Fibroblast of lung (primary cell): Measurements from ENCODE around the gene EDNRB. TPM values are rescaled to one million over a fixed set of nuclear protein-coding genes. Genes with fewer than 3 reads are reported as not detected.

Source experiments
- DNase-seq, 2 donors: peaks; one replicate each; pipeline versions ENCODE4 v3.0.0 to v3.0.0-alpha.2; 2010; ENCODE audit warnings: low read depth in 2 of 2
- H2AFZ ChIP-seq: 2 replicates; pipeline ENCODE4 v1.5.1; 2012; ENCODE audit warnings: low read length, control low read depth, inconsistent platforms
- H3K27ac ChIP-seq: 2 replicates; pipeline ENCODE4 v1.5.1; 2011; ENCODE audit warnings: low read length, control low read depth; ENCODE audit not compliant: insufficient read depth
- H3K27me3 ChIP-seq: 2 replicates; pipeline ENCODE4 v1.5.1; 2011; ENCODE audit warnings: mild to moderate bottlenecking, low read length; ENCODE audit not compliant: control insufficient read depth, insufficient read depth
- H3K36me3 ChIP-seq: 2 replicates; pipeline ENCODE4 v1.5.1; 2011; ENCODE audit warnings: low read length; ENCODE audit not compliant: control insufficient read depth, insufficient read depth
- H3K4me1 ChIP-seq: 2 replicates; pipeline ENCODE4 v1.5.1; 2011; ENCODE audit warnings: low read length; ENCODE audit not compliant: control insufficient read depth, insufficient read depth; ENCODE audit errors: extremely low read depth
- H3K4me2 ChIP-seq: 2 replicates; pipeline ENCODE4 v1.5.1; 2011; ENCODE audit warnings: low read length, control low read depth; ENCODE audit not compliant: insufficient read depth; ENCODE audit errors: extremely low read depth
- H3K4me3 ChIP-seq, 4 experiments: fragments of 200-600 bp in 1 of 4; sonication (generic) in 1 of 4; replicated peaks in 1 of 4; 2 replicates each; pipeline ENCODE4 v1.5.1; 2011 to 2016; ENCODE audit warnings: low read length in 4 of 4, low read depth in 3 of 4, mild to moderate bottlenecking in 3 of 4, control low read depth in 2 of 4, inconsistent platforms in 1 of 4, mixed read lengths in 1 of 4; ENCODE audit not compliant: insufficient read depth in 1 of 4; ENCODE audit errors: control extremely low read depth in 1 of 4
- H3K79me2 ChIP-seq: 2 replicates; pipeline ENCODE4 v1.5.1; 2012; ENCODE audit warnings: mild to moderate bottlenecking, low read length, inconsistent platforms; ENCODE audit not compliant: control insufficient read depth, insufficient read depth
- H3K9ac ChIP-seq: 2 replicates; pipeline ENCODE4 v1.5.1; 2011; ENCODE audit warnings: mild to moderate bottlenecking, low read length, control low read depth; ENCODE audit not compliant: insufficient read depth
- H3K9me3 ChIP-seq: 2 replicates; pipeline ENCODE4 v1.5.1; 2012; ENCODE audit warnings: low read depth, low read length; ENCODE audit not compliant: control insufficient read depth, insufficient read depth
- H4K20me1 ChIP-seq: 2 replicates; pipeline ENCODE4 v1.5.1; 2011; ENCODE audit warnings: low read length; ENCODE audit not compliant: control insufficient read depth, insufficient read depth; ENCODE audit errors: extremely low read depth
- EZH2 ChIP-seq: IDR thresholded peaks from 2 replicates; pipeline ENCODE4 v1.5.1; 2012; ENCODE audit warnings: low read length, control low read depth, mild to moderate bottlenecking; ENCODE audit errors: missing control alignments
- polyA plus RNA-seq, 2 donors: library from polyadenylated mRNA; depleted of rRNA in 1 of 2; stranded (reverse) in 1 of 2; unstranded in 1 of 2; fragments of >200 nt; gene quantifications; 2 replicates each; pipeline ENCODE4 v1.2.1, GENCODE V29; 2011 to 2012; ENCODE audit warnings: missing spikeins in 1 of 2
- total RNA-seq: library from RNA; depleted of rRNA; stranded (reverse); fragments of >200 nt; gene quantifications from 2 replicates; pipeline ENCODE4 v1.2.1, GENCODE V29; 2014
- TF ChIP-seq, protein P1 (sequence below), 2 donors: IDR thresholded peaks in 1 of 2; conservative IDR thresholded peaks in 1 of 2; 1 replicate in 1 of 2; 2 replicates in 1 of 2; pipeline ENCODE4 v1.5.1; 2011 to 2012; ENCODE audit warnings: low read length in 2 of 2, control low read depth in 1 of 2, inconsistent platforms in 1 of 2, low read depth in 1 of 2, mild to moderate bottlenecking in 1 of 2

EDNRB gene
- total and polyA plus RNA-seq, 2 donors (not counting 1 experiment from before 2014, with no cell fraction given): 0.99 to 1.1 TPM

DNA sequence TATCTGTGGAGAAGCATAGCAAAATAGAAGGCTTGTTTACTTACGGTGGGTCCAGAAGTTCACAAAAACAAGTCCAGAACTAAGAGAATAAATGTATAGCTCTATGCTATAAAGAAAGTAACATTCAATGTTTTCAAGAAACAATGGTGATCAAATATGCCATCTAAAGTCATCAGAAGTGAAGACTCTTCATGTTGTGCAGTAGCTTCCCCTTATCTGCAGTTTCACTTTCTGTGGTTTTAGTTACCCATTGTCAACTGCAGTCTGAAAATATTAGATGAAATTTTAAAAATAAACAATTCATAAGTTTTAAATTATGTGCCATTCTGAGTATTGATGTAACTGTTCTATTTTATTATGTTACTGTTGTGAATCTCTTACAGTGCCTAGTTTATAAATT lies 72.5 kb downstream of the EDNRB start:
- Histone ChIP-seq H4K20me1 (no peaks in the 10 kb centered on the region), H3K4me3 (no peak overlapping the region), H3K9ac (no peak overlapping the region), H3K36me3 (no peaks in the 10 kb centered on the region), H3K4me1 (no peaks in the 10 kb centered on the region), H3K4me2 (no peak overlapping the region), H3K9me3 (no peaks in the 10 kb centered on the region), H2AFZ (no peak overlapping the region), H3K79me2 (no peaks in the 10 kb centered on the region), H3K27ac (no peak overlapping the region), H3K27me3 (no peaks in the 10 kb centered on the region)
- DNase-seq: no peak
- TF ChIP-seq, protein P1, sequence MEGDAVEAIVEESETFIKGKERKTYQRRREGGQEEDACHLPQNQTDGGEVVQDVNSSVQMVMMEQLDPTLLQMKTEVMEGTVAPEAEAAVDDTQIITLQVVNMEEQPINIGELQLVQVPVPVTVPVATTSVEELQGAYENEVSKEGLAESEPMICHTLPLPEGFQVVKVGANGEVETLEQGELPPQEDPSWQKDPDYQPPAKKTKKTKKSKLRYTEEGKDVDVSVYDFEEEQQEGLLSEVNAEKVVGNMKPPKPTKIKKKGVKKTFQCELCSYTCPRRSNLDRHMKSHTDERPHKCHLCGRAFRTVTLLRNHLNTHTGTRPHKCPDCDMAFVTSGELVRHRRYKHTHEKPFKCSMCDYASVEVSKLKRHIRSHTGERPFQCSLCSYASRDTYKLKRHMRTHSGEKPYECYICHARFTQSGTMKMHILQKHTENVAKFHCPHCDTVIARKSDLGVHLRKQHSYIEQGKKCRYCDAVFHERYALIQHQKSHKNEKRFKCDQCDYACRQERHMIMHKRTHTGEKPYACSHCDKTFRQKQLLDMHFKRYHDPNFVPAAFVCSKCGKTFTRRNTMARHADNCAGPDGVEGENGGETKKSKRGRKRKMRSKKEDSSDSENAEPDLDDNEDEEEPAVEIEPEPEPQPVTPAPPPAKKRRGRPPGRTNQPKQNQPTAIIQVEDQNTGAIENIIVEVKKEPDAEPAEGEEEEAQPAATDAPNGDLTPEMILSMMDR (conservative IDR thresholded peaks at IDR 0.05 in 1 of 2, IDR thresholded peaks at IDR 0.05 in 1 of 2; ENCODE audit: low read depth in 1 of 2, low read length in 2 of 2): no peak
- no peak for TF ChIP-seq EZH2

Other genes starting within 250 kb of the EDNRB start
- 1.3 and 2.6 TPM in 2 replicates for gene SLAIN1, start 221.1 kb downstream of the EDNRB start, total RNA-seq
- 0.54 and 0.56 TPM in 2 replicates for gene SLAIN1, start 221.1 kb downstream of the EDNRB start, polyA plus RNA-seq